Ecto neural progenitor cell (in vitro differentiated cells): ENCODE results near the gene SNRPF.

Experiments
- DNase-seq: peaks from one replicate; pipeline ENCODE4 v3.0.0-alpha.2; 2018; ENCODE audit warnings: low spot score

SNRPF gene

GRCh38 chr12:95859344-95859816, 628 bp downstream of the SNRPF start:
- DNase-seq, result no peak

- DNase-seq, result no peak
Observed at GRCh38 chr12:95859947-95860850, 1.4 kb downstream of the SNRPF start.

GRCh38 chr12:95862038-95862437, 3.3 kb downstream of the SNRPF start:
- DNase-seq, result no peak

DNA sequence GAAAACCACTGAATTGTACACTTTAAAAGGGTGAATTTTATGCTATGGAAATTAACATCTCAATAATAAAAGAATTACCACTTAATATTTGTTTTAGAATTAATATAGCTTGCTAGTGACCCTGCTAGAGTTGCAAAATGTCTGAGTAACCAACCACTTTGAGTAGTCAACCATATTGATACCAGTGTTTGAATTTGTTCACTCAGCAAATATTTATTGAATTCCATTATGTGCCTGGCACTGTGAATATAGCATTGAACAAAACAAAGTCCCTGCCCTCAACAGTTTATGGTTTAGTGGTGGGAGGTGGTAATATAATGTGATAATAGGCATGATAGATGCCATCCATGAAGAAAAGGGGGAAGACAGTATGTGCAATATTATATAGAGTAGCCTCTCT, 4.6 kb downstream of the SNRPF start:
- DNase-seq, result no peak

GRCh38 chr12:95870897-95871296, 12.1 kb downstream of the SNRPF start:
- DNase-seq, result no peak

- DNase-seq, result no peak
Observed at GRCh38 chr12:95874452-95874851, 15.7 kb downstream of the SNRPF start.

- no peak for DNase-seq
Observed at GRCh38 chr12:95877622-95878021, 18.9 kb downstream of the SNRPF start.

DNA sequence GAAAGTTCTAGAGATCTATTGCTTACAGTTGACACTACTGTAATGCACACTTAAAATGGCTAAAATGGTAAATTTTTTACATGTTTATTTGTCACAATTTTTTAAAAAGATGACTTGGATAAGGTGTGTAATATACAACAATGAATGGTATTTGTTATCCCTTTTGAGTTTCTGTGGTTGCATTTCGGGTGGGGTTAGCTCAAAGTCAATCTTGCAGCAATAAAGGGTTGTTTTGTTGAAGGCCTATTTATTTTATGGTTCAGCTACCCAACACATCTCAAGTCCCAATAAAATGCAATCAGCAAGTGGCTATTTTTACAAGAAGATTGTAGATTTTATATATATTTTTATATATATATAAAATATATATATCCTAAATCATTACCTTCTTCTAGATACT, 22.1 kb downstream of the SNRPF start:
- DNase-seq, result no peak

GRCh38 chr12:95881331-95881955, 22.7 kb downstream of the SNRPF start:
- DNase-seq, result no peak

- no peak for DNase-seq
Observed at GRCh38 chr12:95882080-95882479, 23.3 kb downstream of the SNRPF start.

- no peak for DNase-seq
Observed at GRCh38 chr12:95882873-95883272, 24.1 kb downstream of the SNRPF start.

DNA sequence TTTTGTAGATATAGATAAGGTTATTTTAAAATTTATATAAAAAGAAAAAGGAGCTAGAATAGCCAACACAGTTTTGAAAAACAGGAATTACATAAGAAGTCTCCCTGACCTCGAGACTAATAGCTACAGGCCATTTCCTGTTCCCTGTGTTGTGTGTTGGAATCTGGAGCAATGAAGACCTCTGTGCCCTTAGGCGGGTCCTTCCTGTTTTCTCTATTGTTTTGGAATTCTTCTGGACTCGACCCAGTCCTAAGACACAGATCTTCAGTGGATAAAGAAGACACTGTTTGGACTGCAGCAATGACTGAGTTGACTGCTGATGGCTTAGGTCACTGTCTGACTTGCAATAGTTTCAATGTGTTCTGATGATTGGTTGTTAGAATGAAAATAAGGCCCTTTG, 26.2 kb downstream of the SNRPF start:
- no peak for DNase-seq

GRCh38 chr12:95887311-95887710, 28.6 kb downstream of the SNRPF start:
- DNase-seq, result no peak

DNA sequence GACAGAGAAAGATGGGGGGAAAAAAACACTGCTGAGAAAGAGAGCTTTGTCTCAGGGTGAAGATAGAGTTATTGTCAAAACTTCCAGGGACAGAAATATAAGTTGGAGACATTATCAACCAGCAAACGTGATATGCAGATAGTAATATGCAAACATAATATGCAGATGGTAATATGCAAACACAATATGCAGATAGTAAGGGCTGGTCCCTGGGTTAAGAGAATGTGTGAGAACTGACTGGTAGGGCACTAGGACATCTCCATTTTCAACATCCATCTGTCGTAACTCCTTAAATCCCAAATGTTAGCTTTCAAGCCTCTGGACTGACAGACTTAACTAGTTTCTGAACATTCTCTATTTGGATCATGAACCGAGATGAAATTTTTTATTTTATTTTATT, 32.2 kb downstream of the SNRPF start:
- DNase-seq, result no peak

- no peak for DNase-seq
Observed at GRCh38 chr12:95896846-95897245, 38.1 kb downstream of the SNRPF start.

- no peak for DNase-seq
Observed at GRCh38 chr12:95898081-95898480, 39.3 kb downstream of the SNRPF start.

DNA sequence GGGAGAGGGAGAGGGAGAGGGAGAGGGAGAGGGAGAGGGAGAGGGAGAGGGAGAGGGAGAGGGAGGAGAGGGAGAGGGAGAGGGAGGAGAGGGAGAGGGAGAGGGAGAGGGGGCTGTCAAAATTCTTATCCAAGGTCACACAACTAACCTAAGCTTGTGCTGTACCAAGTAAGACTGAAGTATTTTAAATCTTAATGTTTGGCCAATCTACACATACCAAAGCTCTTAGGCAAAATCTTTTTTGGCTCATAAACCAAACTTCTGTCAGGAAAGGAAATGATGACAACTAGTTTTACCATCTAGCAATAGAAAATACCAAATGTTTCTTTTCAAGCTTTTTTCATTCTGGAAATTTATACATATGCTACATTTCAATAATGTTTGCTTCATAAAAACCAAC, 49.8 kb downstream of the SNRPF start:
- DNase-seq, result no peak

DNA sequence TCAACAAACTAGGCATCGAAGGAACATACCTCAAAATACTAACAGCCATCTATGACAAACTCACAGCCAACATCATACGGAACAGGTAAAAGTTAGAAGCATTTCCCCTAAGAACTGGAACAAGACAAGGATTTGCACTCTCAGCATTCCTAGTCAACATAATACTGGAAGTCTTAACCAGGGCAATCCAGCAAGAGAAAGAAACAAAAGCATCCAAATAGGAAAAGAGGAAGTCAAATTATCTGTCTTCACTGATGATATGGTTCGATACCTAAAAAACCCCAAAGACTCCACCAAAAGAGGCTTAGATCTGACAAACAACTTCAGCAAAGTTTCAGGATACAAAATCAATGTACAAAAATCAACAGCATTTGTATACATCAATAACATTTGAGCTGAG, 51.1 kb downstream of the SNRPF start:
- no peak for DNase-seq
